K562 (cell line): Measurements from ENCODE around the gene BCL2L12. TPM values are rescaled to one million over a fixed set of nuclear protein-coding genes. Genes with fewer than 3 reads are reported as not detected.

Source experiments
- ARID1B ChIP-seq: fragments of 450-650 bp; IDR thresholded peaks from 2 replicates; pipeline ENCODE4 v1.6.1; 2016; ENCODE audit warnings: antibody characterized with exemption, mild to moderate bottlenecking, inconsistent platforms
- CTBP1 ChIP-seq: fragments of 450-650 bp; IDR thresholded peaks from 2 replicates; pipeline ENCODE4 v1.6.1; 2016; ENCODE audit warnings: borderline replicate concordance
- E2F1 ChIP-seq: sonication (generic); formaldehyde crosslinking; IDR thresholded peaks from 2 replicates; pipeline ENCODE4 v1.8.1; 2023; ENCODE audit warnings: mild to moderate bottlenecking, missing genetic modification reagents, moderate library complexity
- E2F8 ChIP-seq: fragments of 450-650 bp; IDR thresholded peaks from 2 replicates; pipeline ENCODE4 v1.7.1; 2018; ENCODE audit warnings: mild to moderate bottlenecking, low read depth; ENCODE audit not compliant: partially characterized antibody
- FOXM1 ChIP-seq, 2 experiments: fragments of 450-650 bp in 1 of 2; sonication (generic) in 1 of 2; formaldehyde crosslinking in 1 of 2; IDR thresholded peaks; 2 replicates each; pipeline versions ENCODE4 v1.6.1 to v1.9.0; 2017 to 2022; ENCODE audit warnings: low read depth in 2 of 2, mild to moderate bottlenecking in 2 of 2, missing genetic modification reagents in 1 of 2, moderate library complexity in 1 of 2
- GABPA ChIP-seq: fragments of 200-800 bp; sonication (Bioruptor generic); conservative IDR thresholded peaks from 2 replicates; pipeline ENCODE4 v1.6.1; 2016; ENCODE audit warnings: low read depth, missing genetic modification characterization, missing compliant biosample characterization
- HBP1 ChIP-seq: fragments of 450-650 bp; formaldehyde crosslinking; IDR thresholded peaks from 2 replicates; pipeline ENCODE4 v1.4.0; 2022; ENCODE audit warnings: missing genetic modification characterization
- HMG20B ChIP-seq: fragments of 250-450 bp; sonication (Bioruptor Pico); IDR thresholded peaks from 2 replicates; pipeline ENCODE4 v1.5.0; 2021; ENCODE audit warnings: mild to moderate bottlenecking
- HNRNPL ChIP-seq: fragments of 200-400 bp; formaldehyde crosslinking; IDR thresholded peaks from 2 replicates; pipeline ENCODE4 v1.6.1; 2017; ENCODE audit warnings: low read depth, mild to moderate bottlenecking, low read length
- HOMEZ ChIP-seq: fragments of 250-450 bp; sonication (Bioruptor Pico); IDR thresholded peaks from 2 replicates; pipeline ENCODE4 v1.4.0; 2020; ENCODE audit warnings: mild to moderate bottlenecking, moderate library complexity
- MAZ ChIP-seq, 2 experiments: fragments of 450-650 bp in 1 of 2; sonication (generic) in 1 of 2; formaldehyde crosslinking; IDR thresholded peaks in 1 of 2; conservative IDR thresholded peaks in 1 of 2; 2 replicates each; pipeline versions ENCODE4 v1.4.0 to v1.5.0; 2020; ENCODE audit warnings: mild to moderate bottlenecking in 1 of 2, missing genetic modification reagents in 1 of 2
- NUFIP1 ChIP-seq: fragments of 450-650 bp; IDR thresholded peaks from 2 replicates; pipeline ENCODE4 v1.6.1; 2018; ENCODE audit not compliant: partially characterized antibody
- TCF15 ChIP-seq: fragments of 250-450 bp; sonication (Bioruptor Pico); IDR thresholded peaks from 2 replicates; pipeline ENCODE4 v1.8.0; 2022; ENCODE audit warnings: moderate library complexity, mild to moderate bottlenecking, inconsistent platforms
- THAP12 ChIP-seq: fragments of 250-450 bp; sonication (Bioruptor Pico); IDR thresholded peaks from 2 replicates; pipeline ENCODE4 v1.9.0; 2021; ENCODE audit warnings: mild to moderate bottlenecking, inconsistent platforms
- ZNF253 ChIP-seq: fragments of 250-450 bp; sonication (Bioruptor Pico); conservative IDR thresholded peaks from 2 replicates; pipeline ENCODE4 v1.6.1; 2021; ENCODE audit warnings: mild to moderate bottlenecking
- ZSCAN29 ChIP-seq: fragments of 450-650 bp; IDR thresholded peaks from 2 replicates; pipeline ENCODE4 v1.6.1; 2017
- polyA plus RNA-seq, 8 experiments: library from polyadenylated mRNA; depleted of rRNA in 4 of 8; stranded (reverse) in 5 of 8; unstranded in 3 of 8; fragments of >200 nt; fragmentation: Nextera tagmentation in 2 of 8; fragmentation: Illumina TruSeq in 1 of 8; extraction: Ambion mirVana in 2 of 8; extraction: Trizol in 1 of 8; gene quantifications; 2 replicates each; pipeline versions ENCODE4 v1.2.1 to v1.2.3, GENCODE V29; 2011 to 2014; ENCODE audit warnings: inconsistent platforms in 1 of 8, missing spikeins in 1 of 8
- total RNA-seq, 7 experiments: library from RNA; depleted of rRNA in 6 of 7; stranded (reverse); fragments of >200 nt in 6 of 7; fragmentation: Illumina TruSeq in 2 of 7; extraction: Trizol in 2 of 7; gene quantifications; 2 replicates each; pipeline versions ENCODE4 v1.2.1 to v1.2.3, GENCODE V29; 2011 to 2021; ENCODE audit warnings: low replicate concordance in 1 of 7

The BCL2L12 gene
- total and polyA plus RNA-seq, 9 of the 15 experiments (the other 6 are each of a cell fraction or from before 2014, with no cell fraction given) = 7.4 to 263 (median 81.2) TPM

- TF ChIP-seq E2F8 (peak; percentile 66), TCF15 (CRISPR knock-in tag) (no peak), HBP1 (CRISPR knock-in tag) (0 out of 2 replicates have a peak, but pooled peaks have one; percentile 45), HMG20B (no peak), ARID1B (peak; percentile 27; the same call in 1 of the 2 replicates), THAP12 (CRISPR knock-in tag) (peak; percentile 91), ZSCAN29 (no peak), ZNF253 (CRISPR knock-in tag) (no peak), E2F1 (CRISPR knock-in tag) (no peak; the same call in 1 of the 2 replicates), FOXM1 (IDR thresholded peaks at IDR 0.05; ENCODE audit: low read depth) (no peak), FOXM1 (CRISPR knock-in tag; IDR thresholded peaks at IDR 0.05; ENCODE audit: low read depth) (peak; percentile 43; the same call in 1 of the 2 replicates), NUFIP1 (no peak), HOMEZ (CRISPR knock-in tag) (0 out of 2 replicates have a peak, but pooled peaks have one; percentile 32), MAZ (CRISPR knock-in tag; conservative IDR thresholded peaks at IDR 0.05 in 1 of 2, IDR thresholded peaks at IDR 0.05 in 1 of 2) (peak; percentile 63 to 84), CTBP1 (0 out of 2 replicates have a peak, but pooled peaks have one; percentile 17), GABPA (tag) (peak; percentile 62), HNRNPL (0 out of 2 replicates have a peak, but pooled peaks have one; percentile 48)
These were observed 11.6 kb downstream of the BCL2L12 start, which contains the start of gene PRMT1 (continued) for GRCh38 chr19:49677231-49677900.
